Measurements from ENCODE around the gene CDKAL1.
"Not testable (repeated sequence)": the region's sequence is repeated elsewhere in the genome, so short reads cannot be mapped to it uniquely, and the experiment has no call there.

CDKAL1 gene

GRCh38 chr6:20830576-20830975 is 296.3 kb downstream of the CDKAL1 start:
- in situ Hi-C loops (cut with MboI; ENCODE audit: low pct_unique_long_range_greater_than_20kb, low sequenced_read_pairs, unreplicated experiment), result no loop called here
- TF ChIP-seq, protein P1, sequence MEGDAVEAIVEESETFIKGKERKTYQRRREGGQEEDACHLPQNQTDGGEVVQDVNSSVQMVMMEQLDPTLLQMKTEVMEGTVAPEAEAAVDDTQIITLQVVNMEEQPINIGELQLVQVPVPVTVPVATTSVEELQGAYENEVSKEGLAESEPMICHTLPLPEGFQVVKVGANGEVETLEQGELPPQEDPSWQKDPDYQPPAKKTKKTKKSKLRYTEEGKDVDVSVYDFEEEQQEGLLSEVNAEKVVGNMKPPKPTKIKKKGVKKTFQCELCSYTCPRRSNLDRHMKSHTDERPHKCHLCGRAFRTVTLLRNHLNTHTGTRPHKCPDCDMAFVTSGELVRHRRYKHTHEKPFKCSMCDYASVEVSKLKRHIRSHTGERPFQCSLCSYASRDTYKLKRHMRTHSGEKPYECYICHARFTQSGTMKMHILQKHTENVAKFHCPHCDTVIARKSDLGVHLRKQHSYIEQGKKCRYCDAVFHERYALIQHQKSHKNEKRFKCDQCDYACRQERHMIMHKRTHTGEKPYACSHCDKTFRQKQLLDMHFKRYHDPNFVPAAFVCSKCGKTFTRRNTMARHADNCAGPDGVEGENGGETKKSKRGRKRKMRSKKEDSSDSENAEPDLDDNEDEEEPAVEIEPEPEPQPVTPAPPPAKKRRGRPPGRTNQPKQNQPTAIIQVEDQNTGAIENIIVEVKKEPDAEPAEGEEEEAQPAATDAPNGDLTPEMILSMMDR (IDR thresholded peaks at IDR 0.05; ENCODE audit: extremely low read depth, insufficient read depth, missing control alignments), result no peak
- DNase-seq (ENCODE audit: low spot score), result no peak

- DNase-seq (ENCODE audit: low spot score); in situ Hi-C loops (cut with MboI; ENCODE audit: low pct_unique_long_range_greater_than_20kb, low sequenced_read_pairs, unreplicated experiment): not testable (repeated sequence)
These were observed 297.0 kb downstream of the CDKAL1 start for GRCh38 chr6:20831251-20831650.

DNA sequence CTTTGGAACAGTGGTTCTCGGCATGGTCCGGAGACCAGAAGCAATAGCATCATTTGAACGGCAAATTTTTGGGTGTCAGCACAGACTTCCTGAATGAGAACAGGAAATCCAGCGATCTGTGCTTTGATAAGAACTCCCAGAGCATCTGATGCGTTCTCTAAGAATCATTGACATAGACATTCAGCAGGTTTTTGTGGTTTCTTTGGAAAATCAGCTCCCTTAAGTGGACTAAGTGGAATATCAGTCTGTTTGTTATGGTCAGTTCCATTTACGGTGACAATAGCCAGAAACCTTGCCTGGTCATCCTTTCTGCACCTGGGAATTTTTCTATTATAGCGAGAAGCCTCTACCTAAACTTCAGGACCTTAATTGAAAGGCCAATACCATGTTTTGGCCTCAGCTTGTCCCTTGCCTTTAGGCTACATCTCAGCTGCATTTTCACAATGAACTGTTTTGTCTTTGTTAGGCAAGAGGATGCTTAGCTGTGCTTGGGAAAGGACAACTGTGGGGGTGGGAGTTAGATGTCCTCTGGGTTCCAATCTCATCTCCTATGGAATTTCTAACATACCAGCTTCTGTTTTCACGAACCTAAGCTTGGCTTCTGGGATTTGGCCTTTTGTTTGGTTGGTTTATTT is 299.7 kb downstream of the CDKAL1 start:
- TF ChIP-seq, protein P1 (IDR thresholded peaks at IDR 0.05; ENCODE audit: extremely low read depth, insufficient read depth, missing control alignments), result no peak
- no peak for DNase-seq (ENCODE audit: low spot score)
- in situ Hi-C loops (cut with MboI; ENCODE audit: low pct_unique_long_range_greater_than_20kb, low sequenced_read_pairs, unreplicated experiment), result no loop called here

DNA sequence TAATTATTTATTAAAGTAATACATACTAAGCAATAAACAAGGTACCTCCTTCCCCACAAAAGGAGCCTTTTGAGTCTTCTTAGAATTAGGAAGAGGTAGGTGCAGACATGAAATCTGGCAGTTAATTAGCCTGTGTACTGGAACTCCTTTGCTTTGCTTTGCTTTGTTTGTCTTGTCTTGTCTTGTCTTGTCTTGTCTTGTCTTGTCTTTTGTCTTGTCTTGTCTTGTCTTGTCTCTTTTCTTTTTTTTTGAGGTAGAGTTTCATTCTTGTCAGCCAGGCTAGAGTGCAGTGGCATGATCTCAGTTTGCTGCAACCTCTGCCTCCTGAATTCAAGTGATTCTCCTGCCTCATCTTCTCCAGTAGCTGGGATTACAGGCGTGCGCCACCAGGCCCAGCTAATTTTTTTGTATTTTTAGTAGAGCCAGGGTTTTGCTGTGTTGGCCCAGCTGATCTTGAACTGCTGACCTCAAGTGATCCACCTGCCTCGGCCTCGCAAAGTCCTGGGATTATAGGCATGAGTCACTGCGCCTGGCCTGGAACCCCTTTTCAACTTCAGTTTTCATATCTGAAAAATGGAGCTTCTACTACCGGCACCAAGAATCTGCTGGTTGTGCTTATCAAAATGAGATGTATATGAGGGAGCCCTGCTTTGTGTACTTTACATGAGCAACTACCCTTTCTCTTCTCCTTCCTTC is 301.2 kb downstream of the CDKAL1 start:
- DNase-seq (ENCODE audit: low spot score), result no peak
- in situ Hi-C loops (cut with MboI; ENCODE audit: low pct_unique_long_range_greater_than_20kb, low sequenced_read_pairs, unreplicated experiment), result no loop called here
- TF ChIP-seq, protein P1 (IDR thresholded peaks at IDR 0.05; ENCODE audit: extremely low read depth, insufficient read depth, missing control alignments), result no peak

- in situ Hi-C loops (cut with MboI; ENCODE audit: low pct_unique_long_range_greater_than_20kb, low sequenced_read_pairs, unreplicated experiment), result no loop called here
- TF ChIP-seq, protein P1 (IDR thresholded peaks at IDR 0.05; ENCODE audit: extremely low read depth, insufficient read depth, missing control alignments), result no peak
These were observed 302.9 kb downstream of the CDKAL1 start for GRCh38 chr6:20837189-20837588.

DNA sequence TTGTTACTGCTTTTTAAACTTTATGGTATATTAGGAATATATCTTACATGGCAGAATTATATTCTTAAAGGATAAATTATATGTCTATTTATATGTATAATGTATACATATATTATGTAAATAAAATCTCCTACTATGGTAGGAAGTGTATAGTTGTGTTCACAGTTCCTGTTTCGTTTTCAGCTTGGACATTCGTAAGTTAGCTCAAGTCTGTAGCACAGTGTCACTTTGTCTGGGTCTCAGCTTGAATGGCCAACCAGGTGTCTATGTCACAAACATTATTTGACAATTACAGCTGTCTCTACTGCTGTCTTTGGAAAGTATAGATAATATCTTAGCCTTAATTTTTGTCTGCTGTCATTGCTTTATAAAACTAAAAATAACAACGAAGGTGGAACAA is 303.9 kb downstream of the CDKAL1 start:
- TF ChIP-seq, protein P1 (IDR thresholded peaks at IDR 0.05; ENCODE audit: extremely low read depth, insufficient read depth, missing control alignments), result no peak
- in situ Hi-C loops (cut with MboI; ENCODE audit: low pct_unique_long_range_greater_than_20kb, low sequenced_read_pairs, unreplicated experiment), result no loop called here
- no peak for DNase-seq (ENCODE audit: low spot score)

More at GRCh38 chr6:20837189-20837588, 302.9 kb downstream of the CDKAL1 start:
- no peak for DNase-seq (ENCODE audit: low spot score)

DNA sequence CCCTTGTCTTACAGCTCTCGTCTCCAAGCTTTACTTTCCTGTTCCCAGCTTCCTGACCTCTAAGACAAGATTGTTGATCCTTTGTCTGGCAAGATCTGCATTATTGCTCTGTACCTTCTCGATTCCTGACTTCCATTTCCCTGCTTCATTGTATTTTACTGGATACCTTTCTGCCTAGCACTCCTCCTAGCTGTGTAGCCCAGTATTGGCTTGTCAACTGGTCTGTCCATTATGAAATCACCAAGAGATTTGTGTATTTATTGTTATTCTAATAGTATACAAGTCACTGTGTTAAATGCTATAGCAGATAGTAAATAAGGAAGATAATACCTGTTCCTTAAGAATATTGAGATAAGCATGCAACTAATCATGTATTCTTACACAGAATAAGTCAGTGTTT is 305.4 kb downstream of the CDKAL1 start:
- in situ Hi-C loops (cut with MboI; ENCODE audit: low pct_unique_long_range_greater_than_20kb, low sequenced_read_pairs, unreplicated experiment), result no loop called here
- no peak for DNase-seq (ENCODE audit: low spot score)
- TF ChIP-seq, protein P1 (IDR thresholded peaks at IDR 0.05; ENCODE audit: extremely low read depth, insufficient read depth, missing control alignments), result no peak
